ENCODE results near the gene MINK1. TPM values are rescaled to one million over a fixed set of nuclear protein-coding genes. Genes with fewer than 3 reads are reported as not detected.

Gene MINK1
- total and polyA plus RNA-seq, 2 of the 8 experiments (the other 6 are each of a cell fraction or from before 2014, with no cell fraction given) = 26.9 to 77.7 TPM

DNA sequence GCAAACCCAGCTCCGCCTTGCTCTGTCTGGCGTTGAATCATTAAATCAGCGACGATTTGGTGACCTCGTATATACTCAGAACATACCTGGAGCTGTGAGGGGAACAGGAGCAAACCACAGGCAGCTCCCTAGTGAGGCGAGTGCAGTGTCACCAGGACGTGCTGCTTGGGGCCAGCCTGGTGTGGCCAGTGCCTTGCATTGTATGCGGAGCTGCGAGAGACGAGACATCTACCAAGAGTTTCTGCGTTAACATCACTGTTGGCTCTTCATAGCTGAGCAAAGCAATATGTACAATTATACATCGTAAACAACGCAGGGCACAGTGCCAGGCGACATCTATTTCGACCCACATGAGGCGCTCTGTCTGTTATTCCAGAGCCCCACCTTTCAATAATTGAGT is 27.9 kb downstream of the MINK1 start:
- peak overlapping the region; percentile 0; the same call in 1 of the 2 replicates for H2BK15ac ChIP-seq (ENCODE audit: low read length)
- 93% methylated on average over 16 of the region's 16 CpGs; no CpG with 5 or more reads in 1 of the 2 experiments for WGBS, 2 experiments (ENCODE audit: extremely low coverage in 1 of 2, insufficient coverage in 1 of 2, insufficient read length in 1 of 2, insufficient replicate concordance in 2 of 2, low coverage in 1 of 2, low lambda C conversion rate in 2 of 2, missing lambda C conversion rate in 1 of 2)
- DNase-seq (ENCODE audit: low read depth in 1 of 2, low spot score in 2 of 2) (no peak), FAIRE-seq (no peak)
- no peak overlapping the region for H4K5ac ChIP-seq (ENCODE audit: insufficient read length, low read depth, low read length)
- H2BK5ac ChIP-seq (ENCODE audit: low read depth, low read length) = 0 out of 2 replicates have a peak overlapping the region, but pooled peaks have one; percentile 4
- H3K9me3 ChIP-seq (ENCODE audit: insufficient read depth in 2 of 2, low read depth in 1 of 2, low read length in 1 of 2) = no peaks in the 10 kb centered on the region
- H2BK120ac ChIP-seq (replicated peaks; ENCODE audit: low read depth, low read length) = no peak overlapping the region
- H3K23ac ChIP-seq (ENCODE audit: insufficient read length) = no peak overlapping the region
- peaks cover 0 to 26% of the 10 kb centered on the region in 2 experiments; a peak in 2 of 4 replicates for H3K79me2 ChIP-seq (ENCODE audit: control insufficient read depth in 1 of 2, insufficient read depth in 2 of 2, low read length in 2 of 2)
- H4K8ac ChIP-seq (ENCODE audit: extremely low read depth, insufficient read depth, low read length) = no peak overlapping the region
- no peaks in the 10 kb centered on the region for H3K23me2 ChIP-seq (ENCODE audit: low read depth, low read length)
- H3K27ac ChIP-seq (ENCODE audit: low read depth, low read length) = no peak overlapping the region
- H4K20me1 ChIP-seq (replicated peaks in 1 of 2; ENCODE audit: control insufficient read depth in 1 of 2, insufficient read depth in 2 of 2, low read length in 2 of 2) = peaks cover 0 to 1% of the 10 kb centered on the region in 2 experiments
- ChIA-PET CTCF (ENCODE audit: partially characterized antibody) (interaction anchor here (0.6 to 5.5 kb wide), 9 partner anchors 9 to 46 kb away, joined by 3 to 34 read pairs (median 5); no protein-coding TSS in a partner anchor), POLR2A (ENCODE audit: partially characterized antibody) (interaction anchor here (0.8 to 2.7 kb wide), 8 partner anchors 18 to 157 kb away, joined by 3 to 10 read pairs (median 4); partner anchors contain the start of gene PELP1)
- no peak overlapping the region for H3K14ac ChIP-seq (ENCODE audit: insufficient read length)
- H2BK12ac ChIP-seq (ENCODE audit: low read depth, low read length) = 0 out of 2 replicates have a peak overlapping the region, but pooled peaks have one; percentile 27
- no peak overlapping the region; a peak in 1 of 7 replicates for H3K9ac ChIP-seq (replicated peaks in 1 of 4; ENCODE audit: extremely low read depth in 1 of 4, low read depth in 3 of 4, low read length in 3 of 4)
- peaks cover 7% of the 10 kb centered on the region for H3K79me1 ChIP-seq (ENCODE audit: low read depth, low read length)
- H3K4me1 ChIP-seq (replicated peaks in 1 of 4; ENCODE audit: control insufficient read depth in 3 of 4, insufficient read depth in 4 of 4, low read length in 3 of 4) = peaks cover 19 to 36% (median 28%) of the 10 kb centered on the region in 4 experiments
- peak overlapping the region; percentile 69; the same call in 1 of the 2 replicates for H2AK5ac ChIP-seq (ENCODE audit: low read depth, low read length)
- H4K91ac ChIP-seq (replicated peaks; ENCODE audit: insufficient read length, low read length) = peak overlapping the region; percentile 1
- no peaks in the 10 kb centered on the region for H3K27me3 ChIP-seq (replicated peaks in 1 of 4; ENCODE audit: control insufficient read depth in 3 of 4, extremely low read depth in 1 of 4, insufficient read depth in 3 of 4, low read length in 3 of 4)
- H3K18ac ChIP-seq (ENCODE audit: extremely low read depth, low read length) = no peak overlapping the region
- H2BK20ac ChIP-seq (ENCODE audit: low read length) = no peak overlapping the region
- H2AFZ ChIP-seq (ENCODE audit: low read length) = no peak overlapping the region
- no peak overlapping the region; a peak in 1 of 8 replicates for H3K4me3 ChIP-seq (ENCODE audit: extremely low read depth in 1 of 4, insufficient read depth in 2 of 4, low read depth in 3 of 4, low read length in 4 of 4)
- no peak overlapping the region for H3K4ac ChIP-seq (replicated peaks; ENCODE audit: insufficient read length, low read depth, low read length)
- H3K36me3 ChIP-seq (ENCODE audit: control insufficient read depth in 2 of 4, insufficient read depth in 4 of 4, low read length in 3 of 4) = no peaks in the 10 kb centered on the region
- no peak overlapping the region; a peak in 1 of 4 replicates for H3K4me2 ChIP-seq (ENCODE audit: insufficient read depth in 1 of 2, low read depth in 2 of 2, low read length in 2 of 2)
- H3K56ac ChIP-seq (replicated peaks; ENCODE audit: insufficient read length, low read depth, low read length) = no peak overlapping the region
- no peak for TF ChIP-seq SIRT6 (IDR thresholded peaks at IDR 0.05; ENCODE audit: low read length)
- TF ChIP-seq MAFK (IDR thresholded peaks at IDR 0.05; ENCODE audit: low read depth, low read length) = no peak
- TF ChIP-seq NRF1 (IDR thresholded peaks at IDR 0.05; ENCODE audit: low read depth, low read length) = no peak
- TF ChIP-seq ASH2L (IDR thresholded peaks at IDR 0.05; ENCODE audit: low read length) = no peak
- TF ChIP-seq RAD21 (IDR thresholded peaks at IDR 0.05 in 1 of 2, conservative IDR thresholded peaks at IDR 0.05 in 1 of 2; ENCODE audit: low read depth in 2 of 2, low read length in 2 of 2) = no peak
- TF ChIP-seq SAP30 (IDR thresholded peaks at IDR 0.05; ENCODE audit: insufficient read depth, insufficient replicate concordance, low read length) = no peak
- no peak for TF ChIP-seq CREB1 (IDR thresholded peaks at IDR 0.05)
- no peak for TF ChIP-seq RBBP5 (IDR thresholded peaks at IDR 0.05; ENCODE audit: borderline replicate concordance, low read depth, low read length)
- TF ChIP-seq, protein P1, sequence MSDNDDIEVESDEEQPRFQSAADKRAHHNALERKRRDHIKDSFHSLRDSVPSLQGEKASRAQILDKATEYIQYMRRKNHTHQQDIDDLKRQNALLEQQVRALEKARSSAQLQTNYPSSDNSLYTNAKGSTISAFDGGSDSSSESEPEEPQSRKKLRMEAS (IDR thresholded peaks at IDR 0.05) = no peak
- TF ChIP-seq, protein P2, sequence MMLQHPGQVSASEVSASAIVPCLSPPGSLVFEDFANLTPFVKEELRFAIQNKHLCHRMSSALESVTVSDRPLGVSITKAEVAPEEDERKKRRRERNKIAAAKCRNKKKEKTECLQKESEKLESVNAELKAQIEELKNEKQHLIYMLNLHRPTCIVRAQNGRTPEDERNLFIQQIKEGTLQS (IDR thresholded peaks at IDR 0.05; ENCODE audit: insufficient read depth, low read depth, low read length) = no peak
- TF ChIP-seq KDM4A (IDR thresholded peaks at IDR 0.05; ENCODE audit: low read depth, low read length, severe bottlenecking) = no peak
- no peak for TF ChIP-seq KDM5A (IDR thresholded peaks at IDR 0.05; ENCODE audit: low read length)
